Ecto neural progenitor cell (in vitro differentiated cells): ENCODE results near the gene PLCH2.

Experiments
- DNase-seq: peaks from one replicate; pipeline ENCODE4 v3.0.0-alpha.2; 2018; ENCODE audit warnings: low spot score

Gene PLCH2

DNA sequence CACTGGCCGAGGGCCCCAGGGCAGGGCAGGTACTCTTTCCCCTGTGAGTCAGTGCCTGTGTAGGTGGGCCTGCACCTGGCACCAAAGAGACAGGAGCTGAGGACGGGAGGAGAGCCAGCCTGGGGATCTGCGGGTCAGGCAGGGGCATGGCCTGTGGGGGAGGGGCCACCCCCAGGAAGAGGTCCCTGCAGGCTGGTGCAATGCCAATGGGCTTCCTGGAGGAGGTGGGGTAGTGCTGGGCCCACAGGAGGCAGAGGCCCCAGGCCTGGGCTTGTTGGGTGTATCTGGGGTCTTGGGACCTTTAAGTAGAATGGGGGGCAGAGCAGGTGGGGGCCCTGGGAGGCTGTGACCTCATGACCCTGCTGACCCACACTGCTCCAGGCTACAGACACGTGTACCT lies 23.2 kb downstream of the PLCH2 start:
- DNase-seq, result no peak

DNA sequence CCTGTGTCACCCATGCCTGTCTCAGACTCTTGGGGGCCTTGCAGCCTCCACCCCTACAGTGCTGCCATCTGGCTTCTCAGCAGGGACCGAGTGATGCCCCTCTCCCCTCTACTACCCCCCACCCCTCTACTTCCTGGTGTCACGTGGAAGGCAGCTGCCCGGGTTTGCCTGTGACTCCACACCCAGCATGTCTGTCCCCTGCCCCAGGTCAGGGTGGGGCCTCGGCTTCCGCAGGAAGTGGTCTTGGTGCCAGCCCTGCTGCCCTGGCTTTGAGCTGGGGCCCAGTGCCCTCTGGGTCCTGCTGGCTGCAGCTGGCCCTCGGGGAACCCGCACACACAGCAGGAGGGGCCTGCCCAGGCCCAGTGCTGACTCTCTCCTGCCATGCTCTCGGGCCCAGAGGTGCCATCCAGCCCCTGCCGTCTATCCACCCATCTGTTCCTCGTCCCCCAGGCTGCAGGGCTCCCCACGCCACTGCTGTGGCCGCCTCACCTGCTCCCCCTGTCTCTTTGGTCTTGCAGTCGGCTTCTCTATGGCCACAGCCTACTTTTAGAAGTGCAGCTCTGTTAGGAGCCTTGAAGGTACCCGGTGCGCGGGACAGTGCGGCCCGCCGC lies 24.0 kb downstream of the PLCH2 start:
- DNase-seq, result no peak

DNA sequence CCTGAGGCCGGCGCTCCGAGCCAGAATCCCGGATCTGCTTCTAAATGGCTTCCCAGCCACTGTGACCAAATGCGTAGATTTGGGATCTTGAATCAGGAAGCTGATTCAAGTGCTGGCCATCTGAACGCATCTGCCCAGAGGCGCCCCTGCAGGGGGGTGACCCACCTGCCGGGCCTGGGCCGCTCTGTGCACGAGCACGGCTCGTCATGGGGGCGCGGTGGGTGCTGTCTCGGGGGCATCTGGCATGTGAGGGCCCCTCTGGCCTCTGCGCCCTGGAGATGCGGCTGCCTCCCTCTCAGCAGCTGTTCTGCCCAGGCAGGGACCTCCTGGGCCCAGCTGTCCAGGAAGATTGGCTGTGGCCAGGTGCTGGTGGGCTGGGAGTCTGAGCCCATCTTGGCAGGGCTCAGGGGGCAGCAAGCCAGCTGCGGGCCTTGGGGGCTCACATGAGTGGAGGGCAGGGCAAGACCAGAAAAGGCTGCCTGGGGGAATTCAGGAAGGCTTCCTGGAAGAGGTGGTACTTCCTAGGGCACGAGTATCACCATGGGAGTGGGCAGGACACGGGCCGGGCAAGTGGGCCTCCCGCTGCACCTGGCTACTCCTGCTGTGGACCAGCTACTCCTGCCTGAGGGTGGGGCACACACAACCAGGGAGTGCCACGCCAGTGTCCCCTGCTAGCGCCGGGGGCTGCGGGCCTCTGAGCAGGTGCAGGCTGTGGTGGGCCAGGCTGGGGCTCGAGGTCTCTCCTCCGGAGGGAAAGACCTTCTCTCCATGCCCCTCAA lies 25.1 kb downstream of the PLCH2 start:
- DNase-seq, result no peak

DNA sequence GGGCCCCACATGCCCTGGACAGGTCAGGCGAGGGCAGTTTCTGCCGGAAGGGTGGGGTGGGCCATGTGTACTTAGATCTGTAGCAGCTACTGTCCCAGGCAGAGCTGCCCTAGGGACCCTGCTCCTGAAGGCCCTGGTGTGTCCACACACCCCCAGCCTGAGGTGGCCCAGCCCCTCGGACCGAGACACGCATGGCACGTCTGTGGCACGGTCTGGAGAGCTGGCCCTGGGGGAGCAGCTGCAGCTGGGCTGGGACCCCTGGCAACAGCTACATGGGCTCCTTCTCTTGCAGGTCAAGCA lies 25.7 kb downstream of the PLCH2 start:
- no peak for DNase-seq

DNA sequence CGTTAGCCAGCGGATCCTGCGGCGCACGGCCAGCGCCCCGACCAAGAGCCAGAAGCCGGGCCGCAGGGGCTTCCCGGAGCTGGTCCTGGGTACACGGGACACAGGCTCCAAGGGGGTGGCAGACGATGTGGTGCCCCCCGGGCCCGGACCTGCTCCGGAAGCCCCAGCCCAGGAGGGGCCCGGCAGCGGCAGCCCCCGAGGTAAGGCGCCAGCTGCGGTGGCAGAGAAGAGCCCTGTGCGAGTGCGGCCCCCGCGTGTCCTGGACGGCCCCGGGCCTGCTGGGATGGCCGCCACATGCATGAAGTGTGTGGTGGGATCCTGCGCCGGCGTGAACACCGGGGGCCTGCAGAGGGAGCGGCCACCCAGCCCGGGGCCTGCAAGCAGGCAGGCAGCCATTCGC lies 26.1 kb downstream of the PLCH2 start:
- DNase-seq, result no peak

DNA sequence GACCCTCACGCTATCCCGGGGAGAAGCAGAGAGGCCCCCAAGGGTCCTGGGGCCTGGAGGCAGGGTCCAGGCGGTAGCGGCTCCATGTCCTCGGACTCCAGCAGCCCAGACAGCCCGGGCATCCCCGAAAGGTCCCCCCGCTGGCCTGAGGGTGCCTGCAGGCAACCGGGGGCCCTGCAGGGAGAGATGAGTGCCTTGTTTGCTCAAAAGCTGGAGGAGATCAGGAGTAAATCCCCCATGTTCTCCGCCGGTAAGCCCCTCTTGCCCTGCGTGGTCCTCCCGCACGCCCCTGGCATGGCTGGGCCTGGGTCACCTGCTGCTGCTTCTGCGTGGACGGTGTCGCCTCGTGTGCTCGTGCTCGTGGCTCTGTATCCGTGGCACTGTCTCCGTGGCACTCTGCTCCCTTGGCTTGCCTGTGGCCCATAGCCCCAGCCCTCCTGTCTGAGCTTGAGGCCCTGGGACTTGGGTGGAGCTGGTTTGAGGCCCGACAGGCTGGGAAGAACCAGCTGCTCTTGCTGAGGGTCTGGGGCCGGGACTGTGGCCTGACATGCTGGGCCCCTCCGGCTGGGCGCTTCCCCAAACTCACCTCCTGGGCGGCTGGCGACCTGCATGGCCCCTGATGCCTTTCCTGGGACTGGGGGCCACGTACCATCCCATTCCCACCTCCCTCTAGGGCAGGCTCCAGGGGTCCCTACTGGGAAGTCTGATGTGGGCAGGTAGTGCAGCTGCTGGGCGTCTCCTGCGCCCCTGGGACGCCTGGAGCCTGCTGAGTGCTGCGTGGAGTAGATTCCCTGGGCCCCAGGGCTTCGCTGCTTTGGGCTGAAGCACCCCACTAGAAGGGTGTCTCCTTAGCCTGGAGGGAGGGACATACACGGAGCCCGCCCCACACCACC lies 26.8 kb downstream of the PLCH2 start:
- no peak for DNase-seq

DNA sequence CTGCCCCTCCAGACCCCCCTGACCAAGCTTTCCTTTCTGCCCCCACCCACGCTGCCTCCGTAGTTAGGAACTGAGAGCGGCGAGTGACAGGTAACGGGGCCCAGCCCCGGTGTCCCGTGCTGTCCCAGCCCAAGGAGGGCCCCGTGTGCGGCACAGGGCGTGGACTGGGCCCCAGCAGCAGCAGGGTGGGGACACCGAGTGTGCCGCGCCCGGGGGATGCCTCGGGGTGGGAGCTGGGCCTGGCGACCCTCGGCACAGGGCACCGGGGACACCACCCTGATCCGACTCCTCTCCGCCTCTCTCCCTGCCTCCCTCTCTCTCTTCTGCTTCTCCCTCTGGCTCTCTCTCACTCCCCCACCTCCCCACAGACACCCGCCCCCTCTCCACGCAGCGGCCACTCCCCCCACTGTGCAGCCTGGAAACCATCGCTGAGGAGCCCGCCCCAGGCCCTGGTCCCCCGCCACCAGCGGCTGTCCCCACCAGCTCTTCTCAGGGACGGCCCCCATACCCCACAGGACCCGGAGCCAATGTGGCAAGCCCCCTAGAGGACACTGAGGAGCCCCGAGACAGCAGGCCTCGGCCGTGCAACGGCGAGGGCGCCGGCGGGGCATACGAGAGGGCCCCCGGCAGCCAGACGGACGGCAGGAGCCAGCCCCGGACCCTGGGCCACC lies 27.6 kb downstream of the PLCH2 start:
- no peak for DNase-seq

DNA sequence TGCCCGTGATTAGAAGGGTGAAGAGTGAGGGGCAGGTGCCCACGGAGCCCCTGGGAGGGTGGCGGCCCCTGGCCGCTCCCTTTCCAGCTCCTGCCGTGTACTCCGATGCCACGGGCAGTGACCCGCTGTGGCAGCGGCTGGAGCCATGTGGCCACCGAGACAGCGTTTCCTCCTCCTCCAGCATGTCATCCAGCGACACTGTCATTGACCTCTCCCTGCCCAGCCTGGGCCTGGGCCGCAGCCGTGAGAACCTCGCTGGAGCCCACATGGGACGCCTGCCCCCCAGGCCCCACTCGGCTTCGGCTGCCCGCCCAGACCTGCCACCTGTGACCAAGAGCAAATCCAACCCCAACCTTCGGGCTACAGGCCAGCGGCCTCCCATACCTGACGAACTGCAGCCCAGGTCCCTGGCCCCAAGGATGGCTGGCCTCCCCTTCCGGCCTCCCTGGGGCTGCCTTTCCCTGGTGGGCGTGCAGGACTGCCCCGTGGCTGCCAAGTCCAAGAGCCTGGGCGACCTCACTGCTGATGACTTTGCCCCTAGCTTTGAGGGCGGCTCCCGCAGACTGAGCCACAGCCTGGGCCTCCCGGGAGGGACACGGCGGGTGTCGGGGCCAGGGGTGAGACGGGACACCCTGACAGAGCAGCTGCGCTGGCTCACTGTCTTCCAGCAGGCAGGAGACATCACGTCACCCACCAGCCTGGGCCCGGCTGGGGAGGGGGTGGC lies 28.3 kb downstream of the PLCH2 start:
- no peak for DNase-seq

DNA sequence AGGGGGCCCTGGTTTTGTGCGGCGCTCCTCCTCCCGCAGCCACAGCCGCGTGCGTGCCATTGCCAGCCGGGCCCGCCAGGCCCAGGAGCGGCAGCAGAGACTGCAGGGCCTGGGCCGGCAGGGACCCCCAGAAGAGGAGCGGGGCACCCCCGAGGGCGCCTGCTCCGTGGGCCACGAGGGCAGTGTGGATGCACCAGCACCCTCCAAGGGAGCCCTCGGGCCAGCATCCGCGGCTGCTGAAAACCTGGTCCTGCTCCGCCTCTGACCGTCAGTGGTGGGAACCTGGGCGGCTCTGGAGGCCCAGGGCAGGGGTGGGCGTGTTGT lies 28.8 kb downstream of the PLCH2 start:
- DNase-seq, result no peak

DNA sequence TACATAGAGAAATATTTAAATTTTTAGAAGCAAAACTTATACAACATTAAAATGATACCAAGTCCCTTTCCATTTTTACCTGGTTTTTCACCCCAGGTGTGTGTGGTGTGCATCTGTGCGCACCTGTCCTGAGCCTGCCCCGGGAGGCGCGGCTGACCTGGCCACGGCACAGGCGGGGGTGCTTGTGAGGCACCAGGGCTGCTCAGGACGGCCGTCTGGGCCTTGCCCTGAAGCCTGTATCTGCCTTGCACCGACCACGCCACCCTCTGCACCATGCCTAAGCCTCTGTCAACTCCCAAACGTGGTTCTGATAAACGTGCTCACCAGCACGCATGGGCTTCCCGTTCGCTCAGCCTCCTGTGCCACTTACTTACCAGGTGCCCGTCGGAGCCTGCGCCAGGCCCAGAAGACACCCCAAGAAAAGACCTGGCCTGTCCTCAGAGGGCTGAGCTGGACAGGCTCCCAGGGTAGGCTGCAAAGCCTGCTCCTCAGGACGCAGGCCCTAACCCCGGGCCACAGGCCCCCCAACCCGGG lies 29.4 kb downstream of the PLCH2 start:
- no peak for DNase-seq

DNA sequence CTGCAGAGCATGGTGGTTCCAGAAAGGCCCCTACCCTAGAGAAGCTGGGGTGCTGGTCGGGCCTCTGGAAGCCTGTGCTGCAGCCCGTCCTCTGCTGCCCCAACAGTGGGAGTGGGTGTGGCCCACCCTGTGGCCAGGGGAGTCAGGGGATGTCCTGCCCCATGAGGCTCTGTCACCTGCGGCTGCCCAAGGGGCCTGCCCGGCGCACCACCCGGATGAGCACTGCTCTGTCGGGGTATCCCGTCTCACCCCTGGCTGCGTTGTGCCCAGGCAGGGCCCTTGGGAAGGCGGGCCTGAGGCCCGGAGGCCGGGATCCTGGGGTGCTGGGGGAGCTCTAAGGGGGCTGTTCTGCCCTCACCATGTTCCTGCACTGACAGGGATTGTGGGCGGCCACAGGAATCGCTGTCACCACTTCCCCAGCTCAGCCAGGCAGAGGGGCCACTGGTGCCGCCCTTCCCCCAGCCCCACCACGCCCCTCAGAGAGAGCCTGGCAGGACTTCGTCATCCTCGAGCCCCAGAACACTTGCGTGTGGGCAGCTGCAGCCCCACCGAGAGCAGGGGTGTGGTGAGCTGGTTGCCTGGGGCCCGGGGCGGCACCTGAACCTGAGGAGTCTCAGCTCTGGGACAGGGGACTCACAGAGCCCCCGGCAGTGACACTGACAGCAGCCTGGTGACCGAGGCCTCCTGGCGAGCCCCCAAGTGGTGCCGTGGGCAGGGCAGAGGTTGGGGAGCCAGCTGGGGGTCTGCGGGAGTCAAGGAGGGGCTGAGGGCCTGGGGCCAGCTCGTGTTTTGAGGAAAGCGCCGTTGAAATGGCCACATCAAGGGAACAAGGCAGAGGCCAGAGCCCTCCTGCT lies 30.1 kb downstream of the PLCH2 start:
- no peak for DNase-seq

DNA sequence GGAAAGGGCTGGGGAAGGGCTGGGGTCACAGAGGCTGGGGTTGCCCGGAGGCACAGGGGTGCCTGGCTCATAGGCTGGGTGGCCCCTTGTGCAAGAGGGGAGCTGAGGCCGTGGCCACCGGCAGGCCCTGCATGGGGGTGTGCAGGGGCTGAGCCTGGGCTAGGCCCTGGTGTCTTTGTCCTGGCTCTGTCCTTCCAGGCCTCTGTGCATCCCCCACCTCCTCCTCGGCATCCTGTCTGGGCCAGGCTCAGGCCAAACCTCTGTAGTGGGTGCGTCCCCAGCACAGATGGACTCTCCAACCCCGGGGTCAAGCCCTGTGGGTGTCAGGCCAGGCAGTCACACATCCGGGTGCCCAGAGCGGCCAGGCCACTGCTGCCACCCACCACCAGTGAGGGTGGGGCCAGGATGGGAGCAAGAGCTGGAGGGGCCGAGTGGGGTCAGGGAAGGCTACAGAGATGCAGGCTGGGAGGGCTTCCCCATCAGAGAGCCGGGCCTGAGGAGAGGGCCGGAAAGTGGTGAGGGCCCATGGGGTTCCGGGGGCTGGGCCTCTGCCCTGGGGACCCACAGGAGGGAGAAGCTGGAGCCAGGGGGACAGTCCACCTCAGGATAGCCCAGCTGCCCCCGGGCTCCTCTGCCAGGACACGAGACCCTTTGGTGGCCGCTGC lies 30.9 kb downstream of the PLCH2 start:
- no peak for DNase-seq

DNA sequence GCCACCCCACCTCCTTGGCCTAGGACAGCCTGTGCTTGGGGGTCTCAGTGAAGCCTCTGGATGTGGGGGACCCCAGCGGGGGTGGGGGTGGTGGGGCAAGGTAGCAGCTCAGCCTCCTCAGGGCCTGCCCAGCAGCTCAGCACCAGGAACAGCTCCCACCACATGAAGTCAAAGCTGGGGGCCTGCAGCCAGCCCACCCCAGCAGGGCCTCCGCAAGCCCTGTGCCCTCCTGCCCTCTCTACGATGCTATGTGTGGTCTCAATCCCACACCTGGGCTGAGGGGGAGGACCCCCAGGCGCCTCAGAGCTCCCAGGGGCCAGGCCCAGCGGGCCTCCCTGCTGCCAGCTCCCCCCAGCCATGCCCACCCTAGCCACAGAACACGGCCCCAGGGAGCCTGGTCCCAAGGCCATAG lies 31.7 kb downstream of the PLCH2 start:
- DNase-seq, result no peak

DNA sequence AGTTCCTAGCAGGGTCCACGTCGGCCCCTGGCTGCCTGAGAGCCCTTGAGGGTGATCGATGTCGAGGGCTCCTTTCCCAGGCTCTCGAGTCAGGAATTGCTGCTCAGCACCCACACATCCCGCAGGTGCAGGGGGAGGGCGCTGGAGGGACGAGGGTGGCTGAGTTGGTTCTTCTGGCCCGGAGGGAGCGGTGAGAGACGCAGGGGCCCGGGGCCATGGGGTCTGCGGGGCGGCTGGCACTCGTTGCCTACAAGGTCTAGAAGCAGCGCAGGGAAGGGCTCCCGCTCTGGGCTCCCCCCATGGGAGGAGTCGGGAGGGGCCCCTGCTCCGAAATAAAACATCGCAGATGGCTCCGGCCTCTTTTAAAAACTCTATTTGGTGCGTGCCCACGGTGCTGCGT lies 32.1 kb downstream of the PLCH2 start:
- DNase-seq, result no peak

DNA sequence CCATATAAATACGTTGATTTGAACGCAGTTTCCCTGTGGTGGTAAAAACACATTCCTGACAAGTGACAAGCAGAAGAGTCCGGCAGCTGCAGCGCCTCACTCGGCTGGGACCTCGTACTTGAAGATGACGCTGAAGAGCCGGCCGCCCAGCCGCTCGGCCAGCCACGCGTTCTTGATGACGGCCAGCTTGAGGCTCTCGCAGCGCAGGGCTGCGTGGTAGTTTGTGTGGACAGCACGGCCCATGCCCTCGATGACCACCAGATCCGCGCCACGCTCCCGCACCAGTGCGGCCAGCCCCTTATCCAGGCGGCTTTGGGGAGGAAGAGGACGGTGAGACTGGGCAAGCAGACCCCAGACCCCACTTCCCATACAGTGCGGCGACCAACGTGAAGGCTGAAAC lies 32.7 kb downstream of the PLCH2 start:
- DNase-seq, result no peak

DNA sequence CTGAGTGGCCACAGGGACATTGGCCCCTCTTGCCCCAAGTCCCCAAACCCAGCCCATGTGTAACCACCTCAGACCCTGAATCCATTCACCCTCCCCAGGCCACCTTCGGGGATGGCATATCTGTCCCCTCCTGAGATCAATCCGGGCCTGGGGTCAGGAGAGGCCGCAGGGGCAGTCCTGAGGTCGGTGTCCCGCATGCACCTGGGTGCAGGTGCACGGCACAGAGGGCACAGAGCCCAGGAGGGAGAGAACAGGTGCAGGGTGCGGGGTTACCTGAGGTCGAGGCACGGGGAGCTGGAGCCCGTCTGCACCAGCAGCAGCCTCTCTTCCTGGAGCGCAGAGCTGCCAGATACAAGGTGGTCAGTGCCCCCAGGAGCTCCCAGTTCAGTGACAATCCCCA lies 33.5 kb downstream of the PLCH2 start:
- DNase-seq, result no peak

DNA sequence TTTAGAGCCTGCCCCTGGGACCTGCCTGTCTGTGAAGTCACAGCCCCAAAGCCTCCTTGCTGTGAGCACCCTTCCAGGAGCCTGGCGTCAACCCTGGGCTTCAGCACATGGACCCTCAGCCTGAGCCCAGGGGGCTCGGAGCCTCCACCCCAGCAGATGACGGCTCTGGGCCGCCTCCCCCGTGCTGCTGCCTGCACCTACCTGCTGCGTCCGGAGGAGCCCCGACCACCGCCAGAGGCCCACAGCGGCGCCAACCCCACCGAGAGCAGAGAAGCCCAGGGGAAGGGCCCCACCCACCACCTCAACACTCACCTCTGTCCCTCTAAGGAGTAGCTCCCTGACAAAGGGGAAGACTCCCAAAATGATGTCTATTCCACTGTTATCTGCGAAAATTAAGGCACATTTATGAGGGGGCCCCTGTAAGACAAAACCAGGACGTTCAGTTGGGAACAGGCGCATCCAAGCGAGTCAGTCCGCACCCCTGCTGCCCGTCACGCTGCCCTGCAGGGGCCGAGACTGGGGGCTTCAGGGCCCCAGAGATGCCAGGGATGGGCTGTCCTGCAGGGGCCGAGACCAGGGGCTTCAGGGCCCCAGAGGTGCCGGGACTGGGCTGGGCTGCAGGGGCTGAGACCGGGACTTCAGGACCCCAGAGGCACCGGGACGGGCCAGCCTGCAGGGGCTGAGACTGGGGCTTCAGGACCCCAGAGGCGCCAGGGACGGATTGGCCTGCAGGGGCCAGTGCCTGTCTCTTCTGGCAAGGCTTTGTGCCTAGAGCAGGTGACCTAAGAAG lies 34.5 kb downstream of the PLCH2 start:
- no peak for DNase-seq

DNA sequence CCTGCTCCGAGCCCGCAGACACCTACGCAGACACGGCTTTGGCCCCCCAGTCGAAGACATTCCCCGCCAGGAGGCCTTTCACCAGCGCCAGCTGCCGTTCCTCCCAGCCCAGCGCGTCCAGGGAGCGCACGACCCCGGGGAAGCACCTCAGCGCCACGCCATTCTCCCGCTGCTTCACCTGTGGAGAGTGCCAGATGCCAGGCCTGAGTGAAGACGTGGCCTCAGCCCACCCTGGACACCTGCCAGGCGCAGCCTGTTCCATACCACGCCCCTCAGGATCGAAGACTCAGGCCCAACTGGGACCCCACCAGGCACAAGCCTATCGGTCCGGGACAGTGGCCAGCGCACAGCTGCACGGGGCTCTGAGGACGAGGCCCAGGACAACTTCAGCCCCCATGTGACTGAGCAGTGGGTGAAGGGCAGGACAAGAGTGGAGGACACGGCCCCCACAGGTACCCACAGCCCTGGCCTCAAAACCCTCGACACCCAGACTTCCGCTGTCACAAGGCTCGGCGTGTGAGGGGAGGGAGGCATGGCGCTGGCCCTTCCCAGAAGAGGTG lies 36.9 kb downstream of the PLCH2 start:
- DNase-seq, result no peak
